ENCODE results near the gene LRCH3.

DNA sequence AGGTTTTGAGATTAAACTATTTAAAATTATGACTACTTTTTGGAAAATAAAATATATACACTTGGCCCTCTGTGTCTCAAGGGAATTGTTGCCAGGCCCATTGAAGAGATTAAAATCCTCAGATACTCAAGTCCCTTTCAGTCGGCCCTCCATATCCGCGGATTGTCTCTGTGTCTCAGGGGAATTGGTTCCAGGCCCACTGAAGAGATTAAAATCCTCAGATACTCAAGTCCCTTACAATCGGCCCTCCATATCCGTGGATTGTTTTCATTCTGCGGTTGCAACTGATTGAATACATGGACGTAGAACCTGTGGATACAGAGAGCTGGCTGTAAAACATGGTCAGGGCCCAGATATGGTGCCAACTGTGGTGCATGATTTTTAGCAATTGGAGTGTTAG lies 15.7 kb upstream of the LRCH3 start:
- TF ChIP-seq CTCF (conservative IDR thresholded peaks at IDR 0.05; ENCODE audit: low read depth, low read length) (no peak), EZH2 (IDR thresholded peaks at IDR 0.05; ENCODE audit: borderline replicate concordance, low read depth, low read length, poor library complexity, severe bottlenecking) (no peak)

All from A673 (cell line).